GM13977 (cell line): Measurements from ENCODE around the gene ST6GALNAC3.

Experiments
- DNase-seq: peaks from one replicate; pipeline ENCODE4 v3.0.0; 2012; ENCODE audit warnings: low spot score
- in situ Hi-C: fragments of 300-500 bp; cut with MboI; formaldehyde crosslinking; loops from one replicate; pipeline ENCODE4 v1.12.0; 2022; ENCODE audit warnings: low sequenced_read_pairs, low pct_unique_long_range_greater_than_20kb, mixed read lengths, inconsistent platforms; ENCODE audit not compliant: unreplicated experiment
- TF ChIP-seq, protein P1 (sequence below): IDR thresholded peaks from 2 replicates; pipeline ENCODE4 v1.5.1; 2012; ENCODE audit warnings: mild to moderate bottlenecking, control low read depth; ENCODE audit not compliant: insufficient read depth; ENCODE audit errors: extremely low read depth, missing control alignments

ST6GALNAC3 gene

DNA sequence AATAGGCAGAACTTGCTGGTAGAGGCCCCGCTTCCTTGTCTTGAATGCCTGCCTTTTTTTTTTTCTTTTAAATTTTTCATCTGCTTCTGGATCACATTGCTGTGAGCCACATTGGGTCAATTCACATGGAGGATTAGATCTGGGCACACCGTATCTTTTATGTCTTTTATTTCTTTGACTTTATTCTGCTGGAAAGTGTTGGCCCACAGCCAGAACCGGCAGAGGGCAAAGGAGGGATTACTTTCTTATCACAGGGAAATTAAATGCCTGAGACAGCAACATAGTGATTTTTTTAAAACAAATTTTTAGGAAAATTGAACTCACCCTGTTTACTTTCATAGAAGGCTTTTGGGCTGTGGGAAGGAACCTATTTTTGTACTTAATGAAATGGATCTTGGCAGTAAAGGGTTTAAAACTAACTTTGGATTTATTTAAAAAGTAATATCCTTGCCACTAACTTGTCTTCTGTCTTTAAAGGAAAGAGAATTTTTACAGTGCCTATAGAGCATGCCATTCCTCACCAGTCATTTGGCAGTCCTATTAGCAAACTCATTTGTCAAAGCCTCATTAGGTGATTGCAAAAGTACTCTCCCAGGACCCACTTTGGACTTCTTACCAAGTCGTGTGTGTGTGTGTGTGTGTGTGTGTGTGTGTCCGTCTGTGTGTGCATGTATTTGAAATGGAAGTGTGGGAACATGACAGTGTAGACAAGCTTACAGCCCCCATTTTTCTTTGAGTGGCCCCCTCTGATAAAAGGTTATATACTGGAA lies 68.4 kb downstream of the ST6GALNAC3 start:
- no peak for DNase-seq
- in situ Hi-C loops: no loop called here
- TF ChIP-seq, protein P1, sequence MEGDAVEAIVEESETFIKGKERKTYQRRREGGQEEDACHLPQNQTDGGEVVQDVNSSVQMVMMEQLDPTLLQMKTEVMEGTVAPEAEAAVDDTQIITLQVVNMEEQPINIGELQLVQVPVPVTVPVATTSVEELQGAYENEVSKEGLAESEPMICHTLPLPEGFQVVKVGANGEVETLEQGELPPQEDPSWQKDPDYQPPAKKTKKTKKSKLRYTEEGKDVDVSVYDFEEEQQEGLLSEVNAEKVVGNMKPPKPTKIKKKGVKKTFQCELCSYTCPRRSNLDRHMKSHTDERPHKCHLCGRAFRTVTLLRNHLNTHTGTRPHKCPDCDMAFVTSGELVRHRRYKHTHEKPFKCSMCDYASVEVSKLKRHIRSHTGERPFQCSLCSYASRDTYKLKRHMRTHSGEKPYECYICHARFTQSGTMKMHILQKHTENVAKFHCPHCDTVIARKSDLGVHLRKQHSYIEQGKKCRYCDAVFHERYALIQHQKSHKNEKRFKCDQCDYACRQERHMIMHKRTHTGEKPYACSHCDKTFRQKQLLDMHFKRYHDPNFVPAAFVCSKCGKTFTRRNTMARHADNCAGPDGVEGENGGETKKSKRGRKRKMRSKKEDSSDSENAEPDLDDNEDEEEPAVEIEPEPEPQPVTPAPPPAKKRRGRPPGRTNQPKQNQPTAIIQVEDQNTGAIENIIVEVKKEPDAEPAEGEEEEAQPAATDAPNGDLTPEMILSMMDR: no peak

DNA sequence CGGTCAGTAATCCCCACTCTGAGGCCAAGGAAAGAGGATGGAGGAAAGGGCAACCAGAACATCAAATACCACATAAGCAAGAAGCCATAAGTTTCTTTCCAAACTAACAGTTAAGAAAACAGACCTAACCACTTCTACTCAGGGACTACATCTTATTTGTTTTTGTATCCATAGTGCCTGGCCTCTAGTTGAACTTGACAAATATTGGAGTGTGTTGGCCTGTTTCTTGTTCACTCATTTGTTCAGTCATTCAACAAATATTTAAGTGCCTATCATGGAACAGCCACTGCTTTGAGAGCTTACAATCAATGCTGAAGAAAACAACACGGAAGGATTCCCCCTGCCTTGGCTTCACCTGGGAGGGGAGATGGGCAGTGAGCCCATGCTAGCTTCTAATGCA lies 69.7 kb downstream of the ST6GALNAC3 start:
- TF ChIP-seq, protein P1: no peak
- in situ Hi-C loops: no loop called here
- no peak for DNase-seq

DNA sequence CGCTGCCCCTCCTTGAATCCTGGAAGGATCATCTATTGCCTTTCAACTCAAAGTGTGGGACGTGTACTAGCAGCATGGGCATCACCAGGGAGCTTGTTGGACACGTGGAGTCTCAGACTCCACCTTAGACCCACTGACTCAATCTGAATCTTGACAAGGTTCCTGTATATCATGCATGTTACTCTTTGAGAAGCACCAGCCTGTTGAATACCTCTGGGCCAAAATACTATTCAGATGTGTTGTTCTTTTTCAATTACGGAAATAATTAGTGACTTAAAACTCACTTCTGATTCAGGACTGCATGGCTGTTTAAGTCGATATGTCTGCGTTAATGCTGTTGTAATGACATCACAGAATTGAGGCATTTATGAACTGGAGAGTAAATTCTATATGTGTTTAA lies 70.8 kb downstream of the ST6GALNAC3 start:
- DNase-seq: no peak
- TF ChIP-seq, protein P1: no peak
- in situ Hi-C loops: no loop called here

DNA sequence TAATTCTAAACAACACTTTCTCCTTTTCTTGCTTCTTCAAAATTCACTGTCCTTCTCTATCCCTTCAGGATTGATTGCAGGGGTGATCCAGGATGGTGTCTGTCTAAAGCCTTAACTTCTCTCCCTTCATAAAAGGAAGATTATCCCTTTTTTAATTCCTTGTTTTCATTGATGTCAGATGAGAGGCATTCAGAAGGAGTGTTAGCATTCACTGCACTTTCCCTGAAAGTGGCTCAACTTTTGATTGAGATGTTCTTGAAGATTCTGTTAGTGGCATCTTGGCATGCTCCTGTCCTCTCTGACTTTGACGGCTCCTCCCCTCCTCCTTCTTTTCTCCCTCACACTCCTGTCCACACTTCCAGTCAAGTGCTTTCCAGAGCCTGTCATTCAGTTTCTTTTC lies 71.6 kb downstream of the ST6GALNAC3 start:
- in situ Hi-C loops: no loop called here
- DNase-seq: no peak
- TF ChIP-seq, protein P1: no peak

DNA sequence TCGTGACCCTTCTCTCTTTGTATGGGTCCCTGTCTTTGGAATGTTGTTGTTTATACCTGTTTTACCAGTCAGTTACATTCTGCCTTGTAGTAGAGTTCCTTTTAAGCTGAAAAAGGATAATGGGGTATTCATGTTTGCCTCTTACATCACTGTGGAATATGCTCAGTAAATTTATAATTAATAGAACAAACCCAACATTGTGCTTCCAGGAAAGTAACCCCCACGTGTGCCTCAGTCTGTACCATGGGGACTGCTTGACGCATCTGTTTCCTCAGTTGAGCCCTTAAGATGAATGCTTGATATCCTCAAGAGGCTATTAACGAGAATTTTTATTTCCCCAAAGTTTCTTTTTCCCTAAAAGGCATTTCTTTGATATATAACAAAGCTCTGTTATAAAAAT lies 73.4 kb downstream of the ST6GALNAC3 start:
- TF ChIP-seq, protein P1: no peak
- in situ Hi-C loops: no loop called here
- no peak for DNase-seq

DNA sequence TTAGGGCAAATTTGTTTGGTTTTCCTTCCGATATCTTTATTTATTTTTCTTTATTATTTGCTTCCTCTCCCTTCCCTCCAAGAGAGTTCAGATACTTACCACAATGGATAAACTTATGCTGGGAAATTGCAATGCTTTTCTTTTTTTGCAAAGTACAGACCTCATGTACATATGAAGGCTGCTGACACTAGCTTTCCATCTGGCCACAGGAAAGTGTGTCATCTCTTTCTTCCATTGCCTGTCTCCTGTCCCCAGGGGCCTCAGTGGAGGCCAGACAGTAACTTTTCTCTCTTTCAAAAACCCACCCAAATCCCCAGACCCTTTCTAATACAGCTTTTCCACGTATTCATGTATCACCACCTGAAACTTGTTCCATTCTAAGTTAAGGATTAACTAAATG lies 73.9 kb downstream of the ST6GALNAC3 start:
- in situ Hi-C loops: no loop called here
- TF ChIP-seq, protein P1: no peak
- DNase-seq: no peak
